ENCODE results near the gene MRM3. TPM values are rescaled to one million over a fixed set of nuclear protein-coding genes. Genes with fewer than 3 reads are reported as not detected.

The MRM3 gene
- total RNA-seq (10 to 100 TPM in 1 of 2 donors, 1 to 10 TPM in 1; 8.5 to 16.9 TPM), polyA plus RNA-seq (10 to 100 TPM; 13.9 to 17.5 TPM)

GRCh38 chr17:781805-782731, at the start of gene MRM3, which contains the start of gene GLOD4:
Gene MRM3, plus strand, starts transcription at chr17:782353. Its CDS starts 26 bp downstream, at chr17:782379.
Gene GLOD4, minus strand, starts transcription at chr17:782280. Its CDS starts 25 bp downstream, at chr17:782255.
- H3K4me1 ChIP-seq (ENCODE audit: control insufficient read depth in 4 of 4, insufficient read depth in 4 of 4, low read length in 3 of 4), result peaks cover 9 to 30% (median 22%) of the 10 kb centered on the region in 4 donors
- WGBS, result under 1% methylated on average over 87 of the region's 87 CpGs

More at GRCh38 chr17:781805-782731, at the start of gene MRM3, which contains the start of gene GLOD4:
- peak; percentile 96 for DNase-seq (ENCODE audit: low spot score)
- no peaks in the 10 kb centered on the region for H3K27me3 ChIP-seq (ENCODE audit: control insufficient read depth in 4 of 4, insufficient read depth in 4 of 4, low read length in 3 of 4)
- H3K36me3 ChIP-seq (ENCODE audit: control insufficient read depth in 4 of 4, insufficient read depth in 3 of 4, low read depth in 1 of 4, low read length in 3 of 4), result peaks cover 3 to 15% (median 11%) of the 10 kb centered on the region in 4 donors
- peak within 1 kb of the TSS; percentile 88 to 100 for H3K9ac ChIP-seq (ENCODE audit: low read depth in 1 of 2, low read length in 2 of 2)
- H3K27ac ChIP-seq (ENCODE audit: low read depth in 1 of 2, low read length in 2 of 2), result peak within 1 kb of the TSS; percentile 87 to 95
- no peaks in the 10 kb centered on the region for H3K9me3 ChIP-seq (ENCODE audit: control insufficient read depth in 4 of 4, low read length in 3 of 4)
- peak within 1 kb of the TSS; percentile 93 to 100 (median 98) for H3K4me3 ChIP-seq (ENCODE audit: low read depth in 1 of 3, low read length in 3 of 3)
- TF ChIP-seq FOXA2 (IDR thresholded peaks at IDR 0.05) (no peak), HNF4A (conservative IDR thresholded peaks at IDR 0.05) (peak in 1 of 2 donors; percentile 47), GABPA (IDR thresholded peaks at IDR 0.05 in 1 of 2, conservative IDR thresholded peaks at IDR 0.05 in 1 of 2) (peak in 1 of 2 donors; percentile 69), FOXA1 (IDR thresholded peaks at IDR 0.05) (peak; percentile 10), YY1 (IDR thresholded peaks at IDR 0.05) (peak; percentile 99), NR2F2 (IDR thresholded peaks at IDR 0.05) (no peak), RAD21 (IDR thresholded peaks at IDR 0.05) (no peak), SP1 (IDR thresholded peaks at IDR 0.05) (peak; percentile 32), RXRA (IDR thresholded peaks at IDR 0.05) (peak in 1 of 2 donors; percentile 34), ATF3 (IDR thresholded peaks at IDR 0.05) (no peak), HNF4G (IDR thresholded peaks at IDR 0.05) (no peak), TAF1 (conservative IDR thresholded peaks at IDR 0.05) (no peak), JUND (IDR thresholded peaks at IDR 0.05) (no peak), EGR1 (IDR thresholded peaks at IDR 0.05; ENCODE audit: low read depth in 2 of 2) (no peak), REST (IDR thresholded peaks at IDR 0.05) (no peak), ZBTB33 (IDR thresholded peaks at IDR 0.05) (no peak)
- TF ChIP-seq, protein P1, sequence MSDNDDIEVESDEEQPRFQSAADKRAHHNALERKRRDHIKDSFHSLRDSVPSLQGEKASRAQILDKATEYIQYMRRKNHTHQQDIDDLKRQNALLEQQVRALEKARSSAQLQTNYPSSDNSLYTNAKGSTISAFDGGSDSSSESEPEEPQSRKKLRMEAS (IDR thresholded peaks at IDR 0.05), result peak; percentile 67

Measured in liver (tissue), 9 donors.